Activated CD8-positive, alpha-beta memory T cell treated with anti-CD3 and anti-CD28 coated beads, Interleukin-2, amount 10 ng/mL, durations not matched to agents 7 days and 5 days (primary cell): ENCODE data around the gene SYNPR. TPM values are rescaled to one million over a fixed set of nuclear protein-coding genes. Genes with fewer than 3 reads are reported as not detected.

Source experiments
- ATAC-seq: fragments of 150-1000 bp; cut with Tn5 transposase; one replicate; pipeline ENCODE4 v1.10.0; 2021; ENCODE audit warnings: moderate library complexity
- CTCF ChIA-PET: fragments of 350-600 bp; sonication (Branson Sonifier 250); formaldehyde crosslinking; loops from one replicate; lab custom pipeline; 2021; ENCODE audit warnings: antibody characterized with exemption; lab: Charles Lee
- DNase-seq: peaks from one replicate; pipeline ENCODE4 v3.0.0-alpha.2; 2020
- H3K27ac Mint-ChIP-seq: one replicate; pipeline ENCODE4 v1.8.0; 2021; ENCODE audit warnings: mild to moderate bottlenecking, mixed read lengths
- H3K27me3 Mint-ChIP-seq: one replicate; pipeline ENCODE4 v1.8.0; 2021; ENCODE audit warnings: mixed read lengths
- H3K36me3 Mint-ChIP-seq: one replicate; pipeline ENCODE4 v1.8.0; 2021; ENCODE audit warnings: mild to moderate bottlenecking, mixed read lengths
- H3K4me1 Mint-ChIP-seq: one replicate; pipeline ENCODE4 v1.8.0; 2021; ENCODE audit warnings: mixed read lengths
- H3K4me3 Mint-ChIP-seq: one replicate; pipeline ENCODE4 v1.8.0; 2021; ENCODE audit warnings: mild to moderate bottlenecking, moderate library complexity, mixed read lengths
- H3K9me3 Mint-ChIP-seq: one replicate; pipeline ENCODE4 v1.8.0; 2022; ENCODE audit warnings: low read depth, mixed read lengths
- total RNA-seq, 2 experiments: library from RNA; stranded (reverse); gene quantifications; one replicate each; pipeline ENCODE4 v1.2.3, GENCODE V29; 2021

The SYNPR gene
- total RNA-seq, 2 experiments from 2014 or later: not detected

DNA sequence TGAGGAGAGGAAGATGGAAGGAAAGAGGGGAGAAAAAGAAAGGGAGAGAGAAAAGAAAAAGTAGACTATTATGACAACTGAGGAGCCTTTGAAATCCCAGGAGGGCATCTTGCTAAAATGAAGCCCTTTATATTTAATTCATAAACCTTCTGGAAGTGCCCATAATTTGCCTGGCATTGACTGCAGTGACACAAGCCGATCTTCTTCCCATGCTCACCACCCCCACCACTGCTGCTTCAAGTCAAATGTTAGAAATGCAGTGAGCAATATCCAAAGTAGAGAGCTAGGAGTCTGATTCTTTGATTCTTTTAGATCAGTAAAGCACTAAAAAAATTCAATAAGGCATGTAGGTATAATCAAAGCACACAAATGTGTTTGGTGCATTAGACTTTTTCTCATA is 235.7 kb downstream of the SYNPR start:
- ATAC-seq (no peak), DNase-seq (no peak)
- H3K4me1 Mint-ChIP-seq: no peaks in the 10 kb centered on the region
- H3K36me3 Mint-ChIP-seq: no peaks in the 10 kb centered on the region
- no peaks in the 10 kb centered on the region for H3K27me3 Mint-ChIP-seq
- no peak overlapping the region for H3K4me3 Mint-ChIP-seq
- H3K27ac Mint-ChIP-seq: no peak overlapping the region
- CTCF ChIA-PET: no interaction called here
- no peaks in the 10 kb centered on the region for H3K9me3 Mint-ChIP-seq

DNA sequence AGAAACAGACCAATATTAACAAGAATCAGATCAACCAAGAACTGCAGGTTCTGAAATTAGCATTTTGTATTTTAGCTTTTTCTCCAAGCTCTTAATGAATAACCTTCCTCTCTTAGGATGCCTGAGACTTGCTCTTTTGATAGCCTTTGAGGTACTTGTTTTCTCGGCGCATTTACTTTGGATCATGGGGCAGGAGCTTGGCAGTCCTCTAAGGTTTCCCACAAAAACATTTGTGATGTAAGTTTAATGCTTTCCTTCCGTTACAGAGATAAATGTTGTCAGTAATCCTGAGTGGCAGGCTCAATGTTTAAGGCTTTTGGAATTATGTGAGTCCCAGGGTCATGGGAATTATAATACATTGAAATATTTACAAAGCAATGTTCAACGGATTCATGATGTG is 236.6 kb downstream of the SYNPR start:
- Mint-ChIP-seq H3K36me3 (no peaks in the 10 kb centered on the region), H3K4me3 (no peak overlapping the region), H3K4me1 (no peaks in the 10 kb centered on the region), H3K27ac (no peak overlapping the region), H3K27me3 (no peaks in the 10 kb centered on the region), H3K9me3 (no peaks in the 10 kb centered on the region)
- CTCF ChIA-PET: no interaction called here
- DNase-seq: no peak
- ATAC-seq: no peak

GRCh38 chr3:63519426-63519825 is 241.3 kb downstream of the SYNPR start:
- Mint-ChIP-seq H3K27ac (no peak overlapping the region), H3K36me3 (no peaks in the 10 kb centered on the region), H3K4me1 (no peaks in the 10 kb centered on the region), H3K9me3 (no peaks in the 10 kb centered on the region), H3K27me3 (no peaks in the 10 kb centered on the region), H3K4me3 (no peak overlapping the region)
- no peak for DNase-seq
- ATAC-seq: no peak
- CTCF ChIA-PET: no interaction called here

- no peaks in the 10 kb centered on the region for H3K4me1 Mint-ChIP-seq
- H3K4me3 Mint-ChIP-seq: no peak overlapping the region
- DNase-seq (no peak), ATAC-seq (no peak)
- CTCF ChIA-PET: no interaction called here
- H3K9me3 Mint-ChIP-seq: no peaks in the 10 kb centered on the region
- H3K36me3 Mint-ChIP-seq: no peaks in the 10 kb centered on the region
- no peak overlapping the region for H3K27ac Mint-ChIP-seq
- H3K27me3 Mint-ChIP-seq: no peaks in the 10 kb centered on the region
These were observed 243.5 kb downstream of the SYNPR start for GRCh38 chr3:63521657-63522056.

- no peak for ATAC-seq
- no peaks in the 10 kb centered on the region for H3K36me3 Mint-ChIP-seq
- no peaks in the 10 kb centered on the region for H3K27me3 Mint-ChIP-seq
- no peak overlapping the region for H3K27ac Mint-ChIP-seq
- CTCF ChIA-PET: no interaction called here
- no peak for DNase-seq
- H3K4me3 Mint-ChIP-seq: no peak overlapping the region
- H3K4me1 Mint-ChIP-seq: no peaks in the 10 kb centered on the region
- H3K9me3 Mint-ChIP-seq: no peaks in the 10 kb centered on the region
These were observed 245.0 kb downstream of the SYNPR start for GRCh38 chr3:63523100-63523499.

- ATAC-seq (no peak), DNase-seq (no peak)
- Mint-ChIP-seq H3K4me3 (no peak overlapping the region), H3K27ac (no peak overlapping the region), H3K4me1 (no peaks in the 10 kb centered on the region), H3K9me3 (no peaks in the 10 kb centered on the region), H3K27me3 (no peaks in the 10 kb centered on the region), H3K36me3 (no peaks in the 10 kb centered on the region)
- CTCF ChIA-PET: no interaction called here
These were observed 250.4 kb downstream of the SYNPR start for GRCh38 chr3:63528325-63529000.

DNA sequence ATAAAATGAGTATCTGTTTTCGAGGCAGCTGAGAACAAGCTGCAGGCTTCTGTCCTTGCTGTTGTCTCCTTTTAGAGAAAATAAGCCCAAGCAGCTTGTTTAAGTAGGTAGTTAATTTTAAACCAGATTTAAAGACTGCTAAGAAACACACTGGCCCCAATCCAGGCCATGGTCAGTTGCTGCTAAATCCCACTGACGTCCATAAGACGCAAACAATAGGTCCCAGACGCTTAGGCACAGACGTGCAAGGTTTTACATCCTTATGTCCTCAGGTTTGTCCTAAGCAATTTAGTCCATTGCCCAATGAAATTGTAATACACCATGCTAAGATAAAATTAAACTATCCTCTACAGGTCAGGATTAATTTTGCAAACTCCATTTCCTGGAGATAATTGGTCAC is 254.4 kb downstream of the SYNPR start:
- Mint-ChIP-seq H3K4me3 (no peak overlapping the region), H3K9me3 (no peaks in the 10 kb centered on the region), H3K4me1 (no peaks in the 10 kb centered on the region), H3K27ac (no peak overlapping the region), H3K27me3 (no peaks in the 10 kb centered on the region), H3K36me3 (no peaks in the 10 kb centered on the region)
- ATAC-seq (no peak), DNase-seq (no peak)
- CTCF ChIA-PET: no interaction called here

GRCh38 chr3:63538919-63539318 is 260.8 kb downstream of the SYNPR start:
- ATAC-seq: no peak
- Mint-ChIP-seq H3K36me3 (no peaks in the 10 kb centered on the region), H3K27me3 (no peaks in the 10 kb centered on the region), H3K9me3 (no peaks in the 10 kb centered on the region), H3K4me3 (no peak overlapping the region), H3K27ac (no peak overlapping the region), H3K4me1 (no peaks in the 10 kb centered on the region)
- CTCF ChIA-PET: no interaction called here
- DNase-seq: no peak

DNA sequence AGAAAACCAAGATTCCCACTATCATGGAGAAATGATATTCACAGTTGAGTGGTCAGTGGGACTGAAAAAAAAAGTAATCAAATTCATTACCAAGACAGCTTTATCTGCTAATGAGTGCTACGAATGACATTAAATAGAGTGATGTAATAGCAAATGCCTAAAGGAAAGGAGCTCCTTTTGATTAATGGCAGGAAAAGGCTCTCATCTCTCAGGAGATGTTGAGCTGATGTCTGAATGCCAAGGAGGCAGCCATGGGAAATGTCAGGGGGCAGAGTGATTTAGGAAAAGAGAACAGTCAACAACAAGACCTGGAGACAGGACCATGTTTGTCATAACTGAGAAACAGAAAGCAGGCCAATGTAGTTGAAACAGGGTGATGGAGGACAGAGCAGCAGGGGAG is 277.7 kb downstream of the SYNPR start:
- Mint-ChIP-seq H3K27me3 (no peaks in the 10 kb centered on the region), H3K4me1 (no peaks in the 10 kb centered on the region), H3K27ac (no peak overlapping the region), H3K36me3 (no peaks in the 10 kb centered on the region), H3K9me3 (no peaks in the 10 kb centered on the region), H3K4me3 (no peak overlapping the region)
- ATAC-seq (no peak), DNase-seq (no peak)
- CTCF ChIA-PET: no interaction called here

DNA sequence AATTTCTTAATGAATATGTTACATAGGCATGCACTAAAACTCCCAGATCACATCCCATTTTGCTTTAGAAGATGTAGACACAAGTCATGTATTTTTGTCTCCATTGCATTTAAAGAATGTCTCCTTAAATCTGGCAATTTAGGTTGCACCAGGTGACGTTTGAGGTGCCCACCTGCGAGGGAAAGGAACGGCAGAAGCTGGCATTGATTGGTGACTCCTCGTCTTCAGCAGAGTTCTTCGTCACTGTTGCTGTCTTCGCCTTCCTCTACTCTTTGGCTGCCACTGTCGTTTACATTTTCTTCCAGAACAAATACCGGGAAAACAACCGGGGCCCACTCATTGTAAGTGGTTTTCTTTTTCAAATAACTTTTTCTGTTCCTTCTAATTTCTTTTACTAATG is 278.3 kb downstream of the SYNPR start:
- H3K36me3 Mint-ChIP-seq: no peaks in the 10 kb centered on the region
- no peaks in the 10 kb centered on the region for H3K9me3 Mint-ChIP-seq
- DNase-seq (no peak), ATAC-seq (no peak)
- H3K27me3 Mint-ChIP-seq: no peaks in the 10 kb centered on the region
- H3K4me1 Mint-ChIP-seq: no peaks in the 10 kb centered on the region
- CTCF ChIA-PET: no interaction called here
- H3K4me3 Mint-ChIP-seq: no peak overlapping the region
- no peak overlapping the region for H3K27ac Mint-ChIP-seq

- Mint-ChIP-seq H3K36me3 (no peaks in the 10 kb centered on the region), H3K27me3 (no peaks in the 10 kb centered on the region), H3K27ac (no peak overlapping the region), H3K9me3 (no peaks in the 10 kb centered on the region), H3K4me3 (no peak overlapping the region), H3K4me1 (no peaks in the 10 kb centered on the region)
- DNase-seq (no peak), ATAC-seq (no peak)
- CTCF ChIA-PET: no interaction called here
These were observed 279.8 kb downstream of the SYNPR start for GRCh38 chr3:63557912-63558311.

DNA sequence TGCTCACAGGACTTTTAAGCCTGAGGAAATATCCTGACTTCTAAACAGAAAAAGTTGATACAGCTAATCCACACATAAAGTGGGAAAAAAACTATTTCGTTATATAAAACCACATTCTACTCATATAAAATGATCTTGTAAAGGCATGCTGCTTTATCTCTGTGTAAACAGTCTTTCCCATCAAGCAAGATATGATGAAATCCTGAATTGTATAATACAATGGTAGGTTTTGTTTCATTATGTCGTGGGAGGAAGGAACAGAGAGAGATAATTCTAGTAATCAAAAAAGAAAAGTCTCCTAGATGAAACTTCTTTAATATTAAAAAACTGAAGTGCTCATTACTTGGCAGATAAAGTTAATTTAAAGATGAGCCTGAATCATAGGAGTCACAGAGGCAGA is 281.8 kb downstream of the SYNPR start:
- DNase-seq: no peak
- H3K27me3 Mint-ChIP-seq: no peaks in the 10 kb centered on the region
- no peak for ATAC-seq
- H3K27ac Mint-ChIP-seq: no peak overlapping the region
- H3K36me3 Mint-ChIP-seq: no peaks in the 10 kb centered on the region
- no peak overlapping the region for H3K4me3 Mint-ChIP-seq
- no peaks in the 10 kb centered on the region for H3K9me3 Mint-ChIP-seq
- CTCF ChIA-PET: no interaction called here
- H3K4me1 Mint-ChIP-seq: no peaks in the 10 kb centered on the region

DNA sequence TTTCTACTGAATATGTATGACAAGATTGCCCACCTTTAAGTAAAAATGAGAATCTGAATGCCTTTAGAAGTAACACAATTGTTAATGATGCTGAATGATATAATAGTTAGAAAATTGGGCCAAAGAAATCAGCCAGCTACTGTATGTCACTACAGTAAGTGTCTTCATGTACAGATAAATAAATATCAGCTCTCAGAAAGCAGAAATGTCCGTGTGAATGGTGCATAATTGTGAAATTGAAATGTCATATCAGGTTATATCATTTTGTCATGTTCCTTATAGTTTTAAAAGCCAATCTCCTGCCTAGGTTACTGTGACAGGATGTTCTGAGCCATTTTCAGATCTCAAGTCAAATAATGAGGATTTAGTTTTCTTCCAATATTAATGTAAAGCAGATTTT is 283.8 kb downstream of the SYNPR start:
- no peak overlapping the region for H3K27ac Mint-ChIP-seq
- H3K36me3 Mint-ChIP-seq: no peaks in the 10 kb centered on the region
- DNase-seq (no peak), ATAC-seq (no peak)
- H3K4me1 Mint-ChIP-seq: no peaks in the 10 kb centered on the region
- no peak overlapping the region for H3K4me3 Mint-ChIP-seq
- no peaks in the 10 kb centered on the region for H3K9me3 Mint-ChIP-seq
- no peaks in the 10 kb centered on the region for H3K27me3 Mint-ChIP-seq
- CTCF ChIA-PET: no interaction called here

- Mint-ChIP-seq H3K4me3 (no peak overlapping the region), H3K4me1 (no peaks in the 10 kb centered on the region), H3K9me3 (no peaks in the 10 kb centered on the region), H3K27me3 (no peaks in the 10 kb centered on the region), H3K36me3 (no peaks in the 10 kb centered on the region), H3K27ac (no peak overlapping the region)
- DNase-seq: no peak
- no peak for ATAC-seq
- CTCF ChIA-PET: no interaction called here
These were observed 284.2 kb downstream of the SYNPR start for GRCh38 chr3:63562323-63562722.

GRCh38 chr3:63563572-63563971 is 285.5 kb downstream of the SYNPR start:
- ATAC-seq (no peak), DNase-seq (no peak)
- H3K36me3 Mint-ChIP-seq: no peaks in the 10 kb centered on the region
- H3K27me3 Mint-ChIP-seq: no peaks in the 10 kb centered on the region
- no peak overlapping the region for H3K4me3 Mint-ChIP-seq
- H3K4me1 Mint-ChIP-seq: no peaks in the 10 kb centered on the region
- no peaks in the 10 kb centered on the region for H3K9me3 Mint-ChIP-seq
- H3K27ac Mint-ChIP-seq: no peak overlapping the region
- CTCF ChIA-PET: no interaction called here
